Body of pancreas (tissue), 4 donors: ENCODE measurements around the gene BANP.
"Not testable (repeated sequence)": the region's sequence is repeated elsewhere in the genome, so short reads cannot be mapped to it uniquely, and the experiment has no call there.

Source experiments
- POLR2A ChIP-seq, 3 donors: fragments of 450-650 bp; IDR thresholded peaks; one replicate each; pipeline ENCODE4 v1.6.1; 2016; ENCODE audit warnings: antibody characterized with exemption in 3 of 3, mild to moderate bottlenecking in 2 of 3
- TF ChIP-seq, protein P1 (sequence below), 7 experiments: fragments of 450-650 bp in 4 of 7; fragments of 200-600 bp in 3 of 7; sonication (generic) in 3 of 7; IDR thresholded peaks; one replicate each; pipeline ENCODE4 v1.5.1; 2016 to 2019; ENCODE audit warnings: antibody characterized with exemption in 7 of 7

DNA sequence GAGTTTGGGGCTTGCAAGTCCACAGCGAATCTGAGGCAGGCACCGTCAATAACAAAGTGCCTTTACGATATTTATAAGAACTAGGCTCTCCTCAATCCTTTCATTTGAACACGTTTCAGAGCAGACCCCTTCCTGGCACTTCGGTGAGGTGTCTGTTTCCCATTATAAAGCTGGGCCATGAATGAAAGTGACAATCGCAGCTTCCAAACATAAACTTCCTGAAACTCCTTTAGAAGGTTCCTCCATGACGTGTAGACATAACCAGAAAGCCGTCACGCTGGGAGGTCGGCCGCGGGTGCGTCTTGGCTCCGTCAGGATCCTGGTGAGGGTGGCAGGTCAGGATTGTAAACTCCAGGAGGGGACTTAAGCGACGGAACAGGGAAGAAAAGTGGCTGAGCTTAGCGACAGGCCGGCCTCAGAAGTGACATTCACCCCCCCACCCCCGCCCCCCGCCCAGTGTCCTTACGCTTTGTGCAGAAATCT, 150.4 kb downstream of the BANP start:
- not testable (repeated sequence) for TF ChIP-seq POLR2A (IDR thresholded peaks at IDR 0.05)
- TF ChIP-seq, protein P1, sequence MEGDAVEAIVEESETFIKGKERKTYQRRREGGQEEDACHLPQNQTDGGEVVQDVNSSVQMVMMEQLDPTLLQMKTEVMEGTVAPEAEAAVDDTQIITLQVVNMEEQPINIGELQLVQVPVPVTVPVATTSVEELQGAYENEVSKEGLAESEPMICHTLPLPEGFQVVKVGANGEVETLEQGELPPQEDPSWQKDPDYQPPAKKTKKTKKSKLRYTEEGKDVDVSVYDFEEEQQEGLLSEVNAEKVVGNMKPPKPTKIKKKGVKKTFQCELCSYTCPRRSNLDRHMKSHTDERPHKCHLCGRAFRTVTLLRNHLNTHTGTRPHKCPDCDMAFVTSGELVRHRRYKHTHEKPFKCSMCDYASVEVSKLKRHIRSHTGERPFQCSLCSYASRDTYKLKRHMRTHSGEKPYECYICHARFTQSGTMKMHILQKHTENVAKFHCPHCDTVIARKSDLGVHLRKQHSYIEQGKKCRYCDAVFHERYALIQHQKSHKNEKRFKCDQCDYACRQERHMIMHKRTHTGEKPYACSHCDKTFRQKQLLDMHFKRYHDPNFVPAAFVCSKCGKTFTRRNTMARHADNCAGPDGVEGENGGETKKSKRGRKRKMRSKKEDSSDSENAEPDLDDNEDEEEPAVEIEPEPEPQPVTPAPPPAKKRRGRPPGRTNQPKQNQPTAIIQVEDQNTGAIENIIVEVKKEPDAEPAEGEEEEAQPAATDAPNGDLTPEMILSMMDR (IDR thresholded peaks at IDR 0.05) = not testable (repeated sequence)
